SK-N-MC (cell line): Measurements from ENCODE around the gene PLXNA4.

Source experiments
- DNase-seq: peaks from one replicate; pipeline ENCODE4 v3.0.0-alpha.2; 2011; ENCODE audit warnings: low read depth, low spot score
- H3K27ac ChIP-seq: fragments of 200-600 bp; sonication (generic); 2 replicates; pipeline ENCODE4 v1.5.1; 2016; ENCODE audit warnings: mixed run types
- H3K36me3 ChIP-seq: fragments of 200-600 bp; sonication (generic); 2 replicates; pipeline ENCODE4 v1.6.1; 2017; ENCODE audit warnings: antibody characterized with exemption, low read length, mixed read lengths; ENCODE audit not compliant: insufficient read depth
- H3K4me3 ChIP-seq: fragments of 200-600 bp; sonication (generic); 2 replicates; pipeline ENCODE4 v1.5.1; 2016
- H3K9ac ChIP-seq: fragments of 200-600 bp; sonication (generic); 2 replicates; pipeline ENCODE4 v1.8.0; 2017; ENCODE audit warnings: mixed run types, mixed read lengths; ENCODE audit not compliant: insufficient read length
- H3K9me3 ChIP-seq: fragments of 200-600 bp; sonication (generic); 2 replicates; pipeline ENCODE4 v1.6.1; 2017; ENCODE audit warnings: low read depth, mild to moderate bottlenecking, antibody characterized with exemption, low read length, moderate library complexity, mixed read lengths
- EZH2 ChIP-seq: fragments of 200-600 bp; sonication (generic); IDR thresholded peaks from one replicate; pipeline ENCODE4 v1.6.1; 2017; ENCODE audit warnings: antibody characterized with exemption
- FOXP2 ChIP-seq: optimal IDR thresholded peaks from 2 replicates; pipeline ENCODE3; 2011; ENCODE audit warnings: mild to moderate bottlenecking, moderate library complexity; ENCODE audit not compliant: insufficient read depth; ENCODE audit errors: extremely low read length, control extremely low read depth
- POLR2AphosphoS5 ChIP-seq: IDR thresholded peaks from 2 replicates; pipeline ENCODE4 v1.6.1; 2012; ENCODE audit warnings: mild to moderate bottlenecking, low read depth, low read length, borderline replicate concordance

Gene PLXNA4

DNA sequence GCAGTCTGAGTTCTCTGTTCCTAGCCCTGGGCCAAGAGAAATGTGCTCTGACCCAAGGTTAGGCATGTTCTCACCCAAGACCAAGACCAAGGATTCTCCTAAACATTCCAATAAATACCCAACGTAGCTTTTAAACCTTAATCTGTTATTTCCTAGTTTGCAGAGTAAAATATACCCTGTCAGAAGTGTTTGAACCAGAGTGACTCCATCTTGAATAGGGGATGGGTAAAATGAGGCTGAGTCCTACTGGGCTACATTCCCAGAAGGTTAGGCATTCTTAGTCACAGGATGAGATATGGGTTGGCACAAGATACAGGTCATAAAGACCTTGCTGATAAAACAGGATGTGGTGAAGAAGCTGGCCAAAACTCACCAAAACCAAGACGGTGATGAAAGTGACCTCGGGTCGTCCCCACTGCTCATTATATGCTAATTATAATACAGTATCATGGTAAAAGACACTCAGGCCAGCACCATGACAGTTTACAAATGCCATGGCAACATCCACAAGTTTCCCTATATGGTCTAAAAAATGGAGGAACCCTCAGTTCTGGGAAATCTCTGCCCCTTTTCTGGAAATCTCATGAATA is 27.7 kb downstream of the PLXNA4 start:
- Histone ChIP-seq H3K4me3 (no peak overlapping the region), H3K9ac (no peak overlapping the region), H3K9me3 (no peaks in the 10 kb centered on the region), H3K27ac (no peak overlapping the region), H3K36me3 (no peaks in the 10 kb centered on the region)
- no peak for TF ChIP-seq FOXP2
- TF ChIP-seq EZH2: no peak
- TF ChIP-seq POLR2AphosphoS5: no peak
- DNase-seq: no peak

DNA sequence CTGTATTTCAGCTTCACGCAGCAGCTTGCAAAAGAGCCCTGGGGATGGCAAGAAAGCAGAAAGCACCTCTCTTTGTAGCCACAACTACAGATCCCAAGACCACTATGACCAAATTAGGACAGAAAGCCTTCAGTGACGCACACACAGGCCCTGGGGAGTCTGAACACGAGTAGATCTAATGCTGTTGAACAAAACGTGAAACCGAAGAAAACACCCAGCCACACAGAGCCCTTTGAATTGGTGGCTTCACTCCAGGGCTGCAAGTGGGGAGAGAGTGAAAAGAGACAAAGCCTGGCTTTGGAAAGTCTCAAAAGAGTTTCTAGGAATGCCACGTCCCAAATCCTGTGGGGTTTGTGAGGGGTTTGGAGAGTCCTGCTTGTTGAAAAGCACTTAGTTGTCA is 28.4 kb downstream of the PLXNA4 start:
- Histone ChIP-seq H3K9ac (no peak overlapping the region), H3K27ac (no peak overlapping the region), H3K36me3 (no peaks in the 10 kb centered on the region), H3K9me3 (no peaks in the 10 kb centered on the region), H3K4me3 (no peak overlapping the region)
- TF ChIP-seq EZH2 (no peak), POLR2AphosphoS5 (no peak), FOXP2 (no peak)
- no peak for DNase-seq

DNA sequence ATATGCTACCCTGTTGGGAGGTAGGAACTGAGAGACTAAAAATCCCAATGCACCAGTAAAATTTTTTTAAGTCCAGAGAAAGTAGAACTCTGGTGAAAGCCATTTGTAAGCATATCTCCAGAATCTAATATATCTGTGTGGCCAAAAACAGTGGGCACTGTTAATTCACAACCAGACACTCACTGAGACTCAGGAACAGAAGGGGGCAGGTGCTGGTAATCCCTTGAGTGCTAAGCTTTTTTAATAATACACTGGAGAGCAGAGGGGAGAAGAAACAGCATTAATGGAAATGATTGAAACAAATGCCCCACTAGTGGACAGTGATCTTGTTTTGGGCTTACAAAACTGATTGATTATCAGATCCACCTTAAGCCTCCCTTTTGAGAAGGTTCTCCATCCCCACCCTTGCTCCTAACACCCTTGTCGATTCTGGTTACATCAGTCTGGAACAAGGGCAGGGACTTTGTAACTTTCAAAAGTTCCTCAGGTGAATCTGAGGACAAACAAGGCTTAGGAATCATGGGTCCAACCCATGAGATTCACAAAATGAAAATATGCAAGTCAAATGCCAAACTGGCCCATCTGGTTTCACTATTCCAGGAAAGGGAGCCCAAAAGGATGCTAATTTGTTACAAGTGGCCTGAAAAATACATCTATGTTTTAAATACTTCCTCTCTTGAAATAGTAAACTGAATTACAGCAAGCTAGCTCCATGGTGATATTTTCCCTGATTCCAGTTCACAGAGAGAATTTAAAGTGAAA is 29.7 kb downstream of the PLXNA4 start:
- H3K4me3 ChIP-seq: no peak overlapping the region
- no peaks in the 10 kb centered on the region for H3K36me3 ChIP-seq
- no peak overlapping the region for H3K9ac ChIP-seq
- H3K27ac ChIP-seq: no peak overlapping the region
- H3K9me3 ChIP-seq: no peaks in the 10 kb centered on the region
- DNase-seq: no peak
- no peak for TF ChIP-seq FOXP2
- TF ChIP-seq POLR2AphosphoS5: no peak
- TF ChIP-seq EZH2: no peak

DNA sequence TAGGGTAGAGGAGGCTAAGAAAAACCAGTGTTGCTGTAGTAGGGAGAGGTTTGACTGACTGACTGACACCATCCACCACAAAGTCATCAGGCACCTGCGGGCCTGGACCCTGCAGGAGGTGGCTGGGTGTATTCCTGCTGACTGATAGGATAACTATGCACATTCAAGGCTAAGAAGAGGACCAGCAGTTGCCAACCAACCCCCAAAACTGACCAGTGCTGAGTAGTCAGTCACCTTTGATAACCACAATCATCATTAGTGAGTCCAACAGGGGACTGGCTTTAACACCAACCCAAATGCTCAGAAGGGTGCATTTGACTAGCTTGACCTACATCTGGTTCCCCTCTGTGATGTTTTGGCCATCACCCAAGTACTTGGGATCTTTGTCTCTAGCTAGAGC is 30.5 kb downstream of the PLXNA4 start:
- no peaks in the 10 kb centered on the region for H3K9me3 ChIP-seq
- no peak for DNase-seq
- H3K36me3 ChIP-seq: no peaks in the 10 kb centered on the region
- H3K4me3 ChIP-seq: no peak overlapping the region
- TF ChIP-seq POLR2AphosphoS5 (no peak), EZH2 (no peak), FOXP2 (no peak)
- H3K27ac ChIP-seq: no peak overlapping the region
- no peak overlapping the region for H3K9ac ChIP-seq

DNA sequence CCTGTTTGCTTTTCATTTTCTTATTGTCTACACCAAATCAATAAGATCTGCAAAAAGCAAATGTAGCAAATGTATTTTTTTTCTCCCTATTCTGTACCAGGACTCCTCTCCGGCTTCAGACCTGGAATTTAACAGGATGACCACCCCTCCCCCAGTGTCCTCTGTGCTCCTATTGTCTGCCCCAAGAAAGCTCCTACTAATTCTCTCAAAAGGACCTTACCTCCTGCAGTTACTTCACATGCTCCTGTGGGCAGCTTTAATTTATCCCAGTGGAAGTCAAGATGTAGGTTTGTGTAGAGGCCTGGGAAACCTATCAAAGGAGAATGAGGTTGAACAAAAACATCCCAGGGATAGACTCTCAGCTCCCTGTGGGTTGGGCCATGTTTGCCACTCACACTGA is 31.3 kb downstream of the PLXNA4 start:
- DNase-seq: no peak
- H3K27ac ChIP-seq: no peak overlapping the region
- H3K4me3 ChIP-seq: no peak overlapping the region
- H3K36me3 ChIP-seq: no peaks in the 10 kb centered on the region
- TF ChIP-seq FOXP2 (no peak), POLR2AphosphoS5 (no peak), EZH2 (no peak)
- no peaks in the 10 kb centered on the region for H3K9me3 ChIP-seq
- no peak overlapping the region for H3K9ac ChIP-seq

DNA sequence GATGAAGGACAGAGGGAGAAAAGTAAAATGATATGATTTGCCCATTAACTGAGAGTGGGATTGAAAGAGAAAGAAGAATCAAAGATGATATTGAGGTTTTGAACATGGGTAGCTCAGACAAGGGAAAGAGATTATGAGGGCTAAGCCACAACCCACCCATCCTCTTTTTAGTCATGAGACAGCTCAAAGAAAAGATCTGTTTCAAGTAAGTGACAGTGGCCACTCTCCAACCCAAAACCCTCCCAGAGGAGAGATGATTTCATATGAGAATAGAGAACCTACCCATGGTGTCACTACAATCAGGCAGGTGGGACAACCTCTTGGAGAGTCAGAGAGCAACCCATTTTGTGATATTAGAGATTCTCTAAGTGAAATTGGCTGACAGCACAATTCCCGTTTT is 32.2 kb downstream of the PLXNA4 start:
- Histone ChIP-seq H3K27ac (no peak overlapping the region), H3K4me3 (no peak overlapping the region), H3K9ac (no peak overlapping the region), H3K36me3 (no peaks in the 10 kb centered on the region), H3K9me3 (no peaks in the 10 kb centered on the region)
- DNase-seq: no peak
- TF ChIP-seq POLR2AphosphoS5 (no peak), EZH2 (no peak), FOXP2 (no peak)

DNA sequence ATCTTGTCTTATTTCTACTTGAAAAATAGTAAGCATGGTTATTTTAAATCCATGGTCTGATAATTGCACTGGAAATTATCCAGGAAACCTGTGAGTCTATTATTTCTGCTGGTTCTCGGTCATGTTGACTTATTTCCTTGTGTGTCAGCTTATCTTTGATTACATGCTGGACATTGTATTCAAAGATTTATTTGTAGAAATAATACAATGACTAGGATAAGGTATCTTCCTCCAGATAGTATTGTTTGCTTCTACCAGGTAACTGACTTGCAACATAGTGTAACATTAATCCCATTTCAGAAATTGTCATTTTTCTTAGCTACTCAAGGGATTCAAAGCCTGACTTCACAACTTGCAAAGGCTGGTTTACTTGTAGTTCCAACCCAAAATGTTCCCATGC is 33.4 kb downstream of the PLXNA4 start:
- no peak overlapping the region for H3K4me3 ChIP-seq
- no peaks in the 10 kb centered on the region for H3K9me3 ChIP-seq
- TF ChIP-seq POLR2AphosphoS5: no peak
- TF ChIP-seq EZH2: no peak
- TF ChIP-seq FOXP2: no peak
- no peaks in the 10 kb centered on the region for H3K36me3 ChIP-seq
- no peak overlapping the region for H3K27ac ChIP-seq
- no peak for DNase-seq
- H3K9ac ChIP-seq: no peak overlapping the region

DNA sequence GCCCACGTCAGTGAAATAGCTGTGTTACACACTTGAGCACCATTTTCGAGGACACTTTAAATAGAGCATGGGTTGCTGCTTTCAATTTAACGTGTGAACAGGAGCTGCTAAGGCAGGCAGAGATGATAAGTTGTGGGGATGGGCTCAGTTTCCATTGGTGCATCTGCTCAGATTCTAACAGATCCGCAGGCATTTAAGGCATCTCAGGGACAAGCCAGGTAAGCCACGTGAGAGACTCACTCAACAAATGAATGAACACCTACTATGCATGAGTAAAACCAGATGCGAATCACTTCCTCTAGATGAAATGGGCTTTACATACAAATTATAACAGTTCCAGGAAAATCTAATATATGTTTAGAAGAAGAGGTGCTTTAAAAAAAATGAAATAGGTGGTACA is 34.6 kb downstream of the PLXNA4 start:
- DNase-seq: no peak
- Histone ChIP-seq H3K9ac (no peak overlapping the region), H3K4me3 (no peak overlapping the region), H3K27ac (no peak overlapping the region), H3K36me3 (no peaks in the 10 kb centered on the region), H3K9me3 (no peaks in the 10 kb centered on the region)
- TF ChIP-seq FOXP2: no peak
- no peak for TF ChIP-seq EZH2
- no peak for TF ChIP-seq POLR2AphosphoS5

DNA sequence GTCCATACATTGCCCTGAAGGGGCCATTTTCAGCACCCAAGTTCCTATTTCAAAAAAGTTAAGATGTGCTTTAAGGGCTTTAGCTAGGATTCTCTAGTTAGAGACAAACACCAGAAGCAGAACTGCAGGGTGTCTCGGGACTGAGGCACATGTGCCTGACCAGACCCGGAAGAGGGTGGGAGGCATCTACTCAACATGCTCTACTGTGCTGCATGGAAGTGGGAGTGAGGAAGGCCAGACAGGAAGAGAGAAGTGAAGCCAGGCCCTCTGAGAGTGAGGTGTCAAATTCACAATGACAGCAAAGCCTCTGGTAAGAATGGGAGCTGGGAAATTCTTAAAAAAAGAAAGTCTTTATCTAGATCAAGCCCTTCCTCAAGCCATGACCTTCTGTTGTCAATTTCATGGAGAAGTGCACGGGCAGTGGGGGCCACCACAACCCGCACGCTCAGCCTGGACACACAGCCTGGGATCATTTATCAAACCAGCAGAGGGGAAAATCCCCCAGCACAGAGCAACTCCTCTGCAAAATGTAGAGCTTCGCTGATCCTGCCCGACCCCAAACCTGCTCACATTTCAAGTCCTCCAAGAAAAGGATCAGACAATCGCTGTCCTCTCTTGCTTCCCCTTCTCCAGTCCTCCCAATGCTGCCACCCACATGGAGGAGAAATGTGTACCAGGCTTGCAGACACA is 38.7 kb downstream of the PLXNA4 start:
- H3K9ac ChIP-seq: no peak overlapping the region
- no peak overlapping the region for H3K27ac ChIP-seq
- no peaks in the 10 kb centered on the region for H3K36me3 ChIP-seq
- no peak overlapping the region for H3K4me3 ChIP-seq
- no peak for DNase-seq
- TF ChIP-seq FOXP2: no peak
- TF ChIP-seq EZH2: no peak
- no peak for TF ChIP-seq POLR2AphosphoS5
- no peaks in the 10 kb centered on the region for H3K9me3 ChIP-seq
